Stimulated activated CD4-positive, alpha-beta T cell treated with anti-CD3 and anti-CD28 coated beads, Interleukin-1b, Interleukin-23, amount 100 ng/mL, for 4 hours (primary cell): Measurements from ENCODE around the gene ABCB9.
"Not testable (repeated sequence)": the region's sequence is repeated elsewhere in the genome, so short reads cannot be mapped to it uniquely, and the experiment has no call there.

ENCODE experiments used
- DNase-seq, 2 donors: peaks; one replicate each; pipeline ENCODE4 v3.0.0-alpha.2; 2020; ENCODE audit warnings: low read depth in 2 of 2

The ABCB9 gene

DNA sequence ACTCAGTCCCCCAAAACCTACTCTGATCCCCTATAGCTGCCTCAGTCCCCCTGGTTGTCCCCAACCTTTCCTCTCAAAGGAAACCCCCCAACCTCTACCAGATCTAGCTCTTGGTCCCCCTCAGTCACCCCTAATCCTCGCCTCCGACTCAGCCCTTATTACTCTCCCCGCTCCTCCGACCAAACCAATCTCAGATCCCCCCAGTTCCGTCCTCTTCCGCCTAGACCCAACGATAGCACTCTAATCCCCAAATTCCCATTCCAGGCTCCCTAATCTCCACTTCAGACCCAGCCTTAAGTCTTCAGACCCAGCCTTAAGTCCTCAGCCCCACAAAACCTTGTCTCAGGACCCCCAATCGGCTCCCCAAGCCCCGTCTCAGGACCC lies 71.0 kb downstream of the ABCB9 start:
- DNase-seq = no peak

- no peak for DNase-seq
Measured at GRCh38 chr12:122894193-122895121, 71.8 kb downstream of the ABCB9 start.

GRCh38 chr12:122893208-122894153 lies 72.8 kb downstream of the ABCB9 start:
- no peak for DNase-seq

DNA sequence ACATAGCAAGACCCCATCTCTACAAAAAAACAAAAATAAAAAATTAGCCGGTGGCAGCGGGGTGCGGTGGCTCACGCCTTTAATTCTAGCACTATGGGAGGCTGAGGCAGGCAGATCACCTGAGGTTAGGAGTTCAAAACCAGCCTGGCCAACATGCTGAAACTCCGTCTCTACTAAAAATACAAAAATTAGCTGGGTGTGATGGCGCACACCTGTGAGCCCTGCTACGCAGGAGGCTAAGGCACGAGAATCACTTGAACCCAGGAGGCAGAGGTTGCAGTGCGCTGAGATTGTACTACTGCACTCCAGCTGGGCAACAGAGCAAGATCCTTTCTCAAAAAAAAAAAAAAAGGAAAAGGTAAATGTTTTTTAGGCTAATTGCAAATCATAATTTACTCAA lies 73.5 kb downstream of the ABCB9 start:
- DNase-seq = not testable (repeated sequence)

- no peak for DNase-seq
Measured at GRCh38 chr12:122891661-122892525, 74.4 kb downstream of the ABCB9 start.

- no peak for DNase-seq
Measured at GRCh38 chr12:122889761-122890520, 76.3 kb downstream of the ABCB9 start.

GRCh38 chr12:122888232-122888752 lies 78.0 kb downstream of the ABCB9 start:
- no peak for DNase-seq

DNA sequence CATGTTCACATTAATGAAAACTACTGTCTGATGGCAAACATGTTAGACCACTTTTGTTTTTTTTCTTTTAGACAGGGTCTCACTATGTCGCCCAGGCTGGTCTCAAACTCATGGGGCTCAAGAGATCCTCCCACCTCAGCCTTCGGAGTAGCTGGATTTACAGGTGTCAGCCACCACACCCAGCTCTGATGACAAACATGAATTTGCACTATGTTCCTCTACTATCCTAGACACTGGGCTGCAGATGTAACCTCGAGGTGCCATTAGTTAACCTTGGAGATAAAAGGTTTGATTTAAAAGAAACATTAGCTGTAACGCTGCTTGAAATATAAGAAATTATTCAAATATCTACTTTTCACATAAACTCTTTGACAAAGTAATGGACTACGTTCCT lies 78.4 kb downstream of the ABCB9 start:
- no peak for DNase-seq

DNA sequence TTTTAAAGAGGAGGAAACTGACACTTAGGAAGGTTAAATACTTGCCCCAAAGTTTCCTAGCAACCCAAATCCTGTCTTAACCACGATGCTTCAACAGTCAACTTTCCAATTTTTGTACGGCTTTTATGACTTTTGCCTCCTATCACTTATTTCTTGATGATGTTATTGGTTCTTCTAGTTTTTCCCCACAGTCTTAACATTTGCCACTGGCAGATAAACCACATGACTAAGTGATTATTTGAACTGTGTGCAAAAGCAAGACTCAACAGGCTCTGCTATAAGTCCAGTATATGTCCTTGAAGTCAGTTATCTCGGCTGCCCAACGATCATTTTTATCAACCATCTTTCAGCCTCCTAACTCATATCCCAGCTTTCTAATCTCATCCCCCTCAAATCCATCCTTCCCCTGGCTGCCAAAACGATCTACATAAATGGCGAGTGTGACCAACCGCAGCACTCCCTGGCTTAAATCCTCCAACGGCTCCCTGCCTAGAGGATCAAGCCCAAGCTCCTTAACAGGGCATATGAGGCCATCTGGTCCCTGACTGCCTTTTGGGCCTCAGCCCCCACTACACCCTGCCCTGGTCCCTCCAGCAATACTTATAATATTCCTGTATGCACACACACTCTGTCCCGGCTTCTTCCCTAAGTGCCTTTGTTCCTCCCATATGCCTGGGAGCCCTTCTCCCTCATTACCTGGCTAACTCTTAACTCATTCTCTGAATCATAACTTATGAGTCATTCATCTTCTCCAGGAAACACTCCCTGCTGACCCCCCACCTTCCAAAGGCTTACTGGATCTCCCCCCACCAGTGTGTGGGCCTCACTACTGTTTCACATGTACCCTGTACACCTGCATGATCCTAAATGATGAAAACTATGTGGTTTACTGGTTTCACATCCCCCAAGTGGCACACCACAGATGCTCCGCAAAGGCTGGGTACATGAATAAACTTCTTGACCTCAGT lies 79.1 kb downstream of the ABCB9 start:
- DNase-seq = no peak

- DNase-seq = no peak
Measured at GRCh38 chr12:122886161-122886560, 80.1 kb downstream of the ABCB9 start.

DNA sequence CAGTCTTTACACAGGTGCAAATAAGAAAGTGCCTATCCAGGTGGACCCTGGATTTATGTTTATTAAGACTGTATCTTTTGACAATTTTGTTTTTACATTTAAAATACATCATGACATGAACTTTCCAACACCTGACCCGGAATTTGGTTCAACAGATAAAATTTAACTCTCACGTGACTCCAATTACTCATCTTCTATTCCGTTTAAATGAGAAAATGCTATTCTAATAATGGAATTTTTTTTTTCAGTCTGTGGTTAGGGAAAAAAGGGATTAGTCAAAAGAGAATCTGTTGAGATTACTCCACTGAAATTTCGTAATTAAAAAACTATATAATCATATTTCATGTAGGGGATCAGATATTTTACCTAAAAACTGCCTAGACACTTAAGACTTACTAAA lies 81.4 kb downstream of the ABCB9 start:
- no peak for DNase-seq

DNA sequence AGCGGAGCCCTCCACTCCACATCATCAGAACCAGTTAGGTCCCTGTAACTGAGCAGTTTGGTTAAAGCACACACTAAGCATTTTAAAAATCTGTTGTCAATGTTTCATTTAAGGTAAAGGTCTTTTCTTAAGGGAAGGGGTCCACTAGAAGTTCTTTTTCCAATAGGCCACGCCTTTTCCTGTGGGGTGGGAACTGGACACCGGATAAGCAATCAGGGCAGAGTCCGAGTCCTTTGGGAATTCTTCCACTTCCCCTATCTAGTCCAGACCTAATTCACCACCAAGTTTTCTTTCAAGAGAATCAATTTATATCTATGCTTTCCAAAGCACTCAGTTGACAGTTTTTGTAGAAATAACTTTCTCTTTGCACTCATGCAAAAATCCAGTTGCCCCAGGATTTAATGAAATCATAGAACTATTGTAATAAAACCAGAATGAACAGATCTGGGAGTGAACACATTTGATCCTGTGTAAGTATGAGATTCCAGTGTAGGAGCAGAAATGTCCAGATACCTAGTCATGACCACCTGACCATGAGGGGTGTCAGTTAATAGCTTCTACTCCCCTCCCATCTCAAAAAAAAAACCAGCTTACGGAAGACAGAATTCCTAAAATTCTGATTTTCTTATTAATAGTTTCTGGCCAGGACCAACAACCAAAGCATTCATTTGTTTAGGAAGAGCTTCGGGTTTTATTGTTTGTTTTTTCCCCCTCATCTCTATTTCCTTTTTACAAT lies 82.0 kb downstream of the ABCB9 start:
- DNase-seq = no peak

DNA sequence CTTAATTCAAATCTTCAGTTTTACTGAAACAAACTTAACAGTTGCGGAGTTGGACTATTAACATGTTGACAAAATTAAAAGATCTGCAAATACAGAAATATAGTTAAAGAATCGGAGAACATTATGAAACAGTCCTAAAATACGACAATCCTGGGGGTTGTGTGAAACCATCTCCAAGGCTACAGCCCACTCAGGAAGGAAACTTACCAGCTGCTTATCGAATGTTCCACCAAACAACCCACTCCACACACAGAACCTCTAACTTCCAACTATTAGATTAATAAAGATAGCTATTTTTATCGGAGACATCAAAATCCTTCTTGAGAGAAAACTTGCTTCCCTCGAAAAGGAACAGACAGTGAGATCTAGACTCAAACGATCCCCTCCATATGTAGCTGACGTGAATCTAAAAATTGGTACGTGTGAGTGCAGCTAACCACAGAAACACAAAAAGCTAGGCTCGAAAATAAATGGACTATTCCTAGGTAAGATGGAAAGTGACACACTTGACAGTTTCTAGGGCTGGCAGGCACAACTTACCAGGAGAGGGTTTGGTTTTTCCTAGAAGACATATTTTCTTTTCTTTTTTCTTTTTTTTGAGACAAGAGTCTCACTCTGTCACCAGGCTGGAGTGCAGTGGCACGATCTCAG lies 83.2 kb downstream of the ABCB9 start:
- no peak for DNase-seq

DNA sequence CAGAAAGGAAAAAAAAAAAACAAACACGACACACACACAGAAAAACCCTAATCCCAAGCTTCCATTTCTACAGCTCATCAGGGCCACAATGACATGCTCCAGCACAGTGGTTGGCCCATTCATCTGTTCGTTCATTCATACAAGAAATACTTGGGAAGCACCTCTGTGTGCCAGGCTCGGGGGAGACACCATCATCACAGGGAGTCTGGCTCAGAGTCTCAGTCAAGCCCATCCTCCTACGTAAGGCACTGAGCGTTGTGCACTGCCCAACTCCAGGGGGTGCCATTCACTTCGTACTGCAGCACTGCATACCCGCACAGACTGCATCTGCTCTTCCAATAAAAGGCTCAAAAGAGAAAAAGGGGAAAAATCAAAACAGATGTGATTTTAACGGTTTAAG lies 85.6 kb downstream of the ABCB9 start:
- DNase-seq = no peak

GRCh38 chr12:122880155-122880667 lies 86.1 kb downstream of the ABCB9 start:
- DNase-seq = no peak
